Fibroblast of skin of right biceps (primary cell): ENCODE data around the gene DPY19L2.
"Not testable (repeated sequence)": the region's sequence is repeated elsewhere in the genome, so short reads cannot be mapped to it uniquely, and the experiment has no call there.

Source experiments
- DNase-seq: peaks from one replicate; pipeline ENCODE4 v3.0.0-alpha.2; 2013

Gene DPY19L2

DNA sequence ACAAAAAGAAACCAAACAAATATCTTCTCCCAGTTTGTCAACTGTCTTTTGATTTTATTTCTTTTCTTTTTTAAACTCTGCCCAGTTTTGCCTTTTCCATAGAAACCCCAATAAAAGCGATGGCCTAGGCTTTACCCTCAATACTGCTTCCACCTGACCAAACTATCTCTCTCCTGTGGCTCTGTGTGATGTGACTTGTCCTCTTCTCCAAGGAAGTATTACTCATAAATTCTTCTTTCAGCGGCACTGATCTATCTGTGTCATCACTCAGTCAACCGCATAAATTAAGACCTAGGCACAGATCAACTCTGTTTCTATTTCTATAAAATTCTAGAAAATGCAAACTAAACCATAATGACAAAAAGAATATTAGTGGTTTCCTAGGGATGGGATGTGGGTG lies 9.8 kb downstream of the DPY19L2 start:
- not testable (repeated sequence) for DNase-seq

GRCh38 chr12:63656407-63656806 lies 11.9 kb downstream of the DPY19L2 start:
- not testable (repeated sequence) for DNase-seq

DNA sequence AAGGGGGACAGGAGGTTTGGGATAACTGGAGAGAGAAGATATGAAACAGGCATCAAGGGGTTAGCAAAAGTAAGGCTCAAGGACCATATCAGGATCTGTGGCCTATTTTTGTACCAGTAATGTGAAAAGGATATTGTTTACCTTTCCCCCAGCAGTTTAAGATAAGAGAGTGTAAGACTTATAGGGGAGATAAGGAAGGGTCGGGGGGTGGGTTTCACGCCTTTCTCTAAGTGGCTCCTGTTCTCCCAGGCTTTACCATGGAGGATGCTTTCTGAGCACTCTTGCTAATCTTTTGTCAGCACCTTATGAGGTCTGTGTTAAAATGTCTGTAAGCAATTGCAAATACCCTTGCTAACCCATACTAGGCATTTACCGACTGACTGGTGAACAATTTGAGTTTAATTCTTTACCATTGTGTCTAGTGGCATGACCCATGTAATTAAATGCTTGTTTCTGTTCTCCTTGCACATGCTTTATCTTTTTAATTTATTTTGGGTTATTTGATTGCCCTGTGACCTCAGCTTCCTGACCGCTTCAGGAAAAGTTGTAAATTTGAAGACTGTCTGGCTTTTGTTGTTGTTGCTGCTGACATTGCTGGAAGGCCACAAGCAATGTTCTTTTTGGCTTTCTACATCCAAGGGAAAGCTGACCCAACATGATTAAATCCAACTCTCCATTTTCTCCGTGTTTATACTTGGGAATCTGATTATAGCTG lies 12.6 kb downstream of the DPY19L2 start:
- not testable (repeated sequence) for DNase-seq

DNA sequence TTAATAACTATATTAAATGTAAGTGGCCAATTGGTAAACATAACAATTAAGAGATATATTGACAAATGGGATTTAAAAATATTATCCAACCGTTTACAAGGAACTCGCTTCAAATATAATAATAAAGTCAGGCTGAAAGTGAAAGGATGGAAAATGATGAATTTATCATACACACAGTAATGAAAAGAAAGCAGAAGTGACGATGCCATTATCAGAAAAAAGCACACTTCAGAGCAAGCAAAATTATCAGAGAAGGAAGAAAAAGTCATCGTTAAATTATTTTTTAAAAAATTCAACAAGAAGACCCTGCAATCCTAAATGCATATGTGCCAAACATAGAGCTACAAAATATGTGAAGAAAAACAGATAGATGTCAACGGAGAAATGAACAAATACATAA lies 13.8 kb downstream of the DPY19L2 start:
- DNase-seq, result not testable (repeated sequence)

DNA sequence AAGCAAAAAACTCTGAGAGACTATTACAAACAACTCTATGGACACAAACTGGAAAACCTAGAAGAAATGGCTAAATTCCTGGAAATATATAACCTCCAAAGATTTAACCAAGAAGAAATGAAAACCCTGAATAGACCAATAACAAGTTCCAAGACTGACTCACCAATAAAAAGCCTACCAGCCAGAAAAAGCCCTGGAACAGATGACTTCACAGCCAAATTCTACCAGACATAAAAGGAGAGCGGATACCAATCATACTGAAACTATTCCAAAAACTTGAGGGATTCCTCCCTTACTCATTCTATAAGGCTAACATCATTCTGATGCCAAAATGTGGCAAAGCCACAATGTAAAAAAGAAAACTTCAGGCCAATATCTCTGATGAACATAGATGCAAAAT lies 18.8 kb downstream of the DPY19L2 start:
- peak; percentile 90 for DNase-seq

DNA sequence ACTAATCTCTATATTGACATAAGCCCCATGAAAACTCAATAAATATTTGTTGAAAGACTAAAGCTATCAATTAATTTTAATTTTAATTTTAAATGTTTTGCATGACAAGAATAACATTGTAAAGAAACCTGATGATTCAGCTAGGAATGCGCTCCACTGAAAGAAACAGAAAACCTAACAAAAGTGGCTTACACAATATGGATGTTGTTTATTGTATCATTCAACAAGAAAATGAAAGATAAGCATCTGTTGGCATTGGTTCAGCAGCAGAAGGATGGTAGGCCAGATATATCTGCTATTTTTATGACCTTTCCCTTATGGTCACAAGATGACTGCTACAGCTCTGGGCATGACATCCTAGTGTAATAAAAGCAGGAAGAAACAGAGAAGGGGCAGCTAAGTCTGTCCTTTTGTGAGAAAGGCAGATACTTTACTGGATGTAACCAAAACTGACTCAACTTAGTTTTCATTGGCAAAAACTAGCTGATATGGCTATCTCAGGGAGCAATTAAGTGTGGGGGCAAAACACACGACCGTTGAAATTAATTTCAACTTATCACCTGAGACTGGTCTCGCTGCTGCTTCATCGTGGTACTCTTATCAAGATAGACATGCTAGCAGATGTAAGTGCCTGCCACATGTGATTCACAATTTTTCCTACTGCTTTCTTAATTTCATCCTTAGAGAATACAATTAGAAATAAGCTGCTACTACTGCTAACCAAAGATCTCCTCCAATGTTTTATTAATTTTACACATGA lies 24.7 kb downstream of the DPY19L2 start:
- DNase-seq, result peak; percentile 24

GRCh38 chr12:63624258-63624657 lies 44.0 kb downstream of the DPY19L2 start:
- not testable (repeated sequence) for DNase-seq

GRCh38 chr12:63615544-63615943 lies 52.7 kb downstream of the DPY19L2 start:
- not testable (repeated sequence) for DNase-seq

DNA sequence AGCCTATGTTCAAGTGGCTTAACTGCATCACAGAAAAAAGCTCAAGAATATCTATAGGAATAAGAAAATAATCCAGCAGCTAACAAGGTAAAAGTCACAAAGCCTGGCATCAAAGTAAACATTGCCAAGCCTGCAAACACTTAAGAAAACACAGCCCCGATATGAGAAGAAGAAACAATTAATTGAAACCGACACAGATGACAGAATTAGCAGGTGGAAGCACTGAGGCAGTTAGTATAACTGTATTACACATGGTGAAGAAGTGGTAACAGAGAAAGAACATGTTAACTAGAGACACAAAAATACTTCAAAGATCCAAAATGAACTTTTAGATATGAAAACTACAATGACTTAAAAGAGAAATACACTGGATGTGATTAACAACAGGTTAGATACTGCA lies 57.0 kb downstream of the DPY19L2 start:
- not testable (repeated sequence) for DNase-seq

- not testable (repeated sequence) for DNase-seq
These were observed 59.0 kb downstream of the DPY19L2 start for GRCh38 chr12:63609281-63609680.

GRCh38 chr12:63604985-63605384 lies 63.3 kb downstream of the DPY19L2 start:
- DNase-seq, result not testable (repeated sequence)

DNA sequence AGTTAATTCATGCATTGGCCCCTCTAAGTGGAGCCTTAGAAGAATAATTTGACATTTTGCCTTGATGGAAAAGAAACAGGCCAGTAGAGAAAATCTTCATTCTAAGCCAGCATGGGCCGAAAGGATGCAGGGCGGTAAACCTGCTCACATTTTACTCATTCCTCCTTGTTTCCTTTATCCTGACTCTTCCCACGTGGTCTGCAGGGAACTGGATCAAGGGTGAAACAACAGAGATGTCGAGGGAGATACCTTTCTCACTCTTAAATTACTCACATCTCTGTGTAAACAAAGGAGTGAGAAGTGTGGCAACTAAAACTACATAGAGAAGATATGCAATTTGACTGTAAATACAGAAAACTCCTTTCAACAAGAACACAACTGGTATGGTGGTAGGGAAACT lies 73.5 kb downstream of the DPY19L2 start:
- DNase-seq, result peak; percentile 1

- peak; percentile 4 for DNase-seq
These were observed 83.9 kb downstream of the DPY19L2 start for GRCh38 chr12:63584426-63584825.

DNA sequence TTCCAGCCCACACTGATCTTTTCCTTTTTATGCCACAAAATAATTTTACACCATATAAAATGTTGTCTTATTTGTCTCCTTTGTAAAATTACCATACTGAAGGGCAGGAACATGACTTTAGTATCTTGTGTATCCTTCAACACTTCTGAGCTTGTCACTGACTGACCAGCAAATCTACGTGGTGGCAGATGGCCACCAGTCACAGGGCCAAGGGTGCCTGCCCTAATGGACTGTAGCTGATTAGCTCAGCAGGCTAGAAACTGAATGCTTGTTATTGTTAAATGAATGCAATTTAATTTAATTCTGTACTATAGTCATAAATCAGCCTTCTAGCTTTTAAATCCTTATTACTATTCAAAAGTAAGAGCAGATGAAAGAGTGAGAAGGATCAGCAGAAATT lies 85.0 kb downstream of the DPY19L2 start:
- DNase-seq, result not testable (repeated sequence)

- not testable (repeated sequence) for DNase-seq
These were observed 90.7 kb downstream of the DPY19L2 start for GRCh38 chr12:63577631-63578030.

GRCh38 chr12:63572038-63572437 lies 96.3 kb downstream of the DPY19L2 start:
- DNase-seq, result not testable (repeated sequence)

GRCh38 chr12:63558445-63558844 lies 109.8 kb downstream of the DPY19L2 start:
- not testable (repeated sequence) for DNase-seq

DNA sequence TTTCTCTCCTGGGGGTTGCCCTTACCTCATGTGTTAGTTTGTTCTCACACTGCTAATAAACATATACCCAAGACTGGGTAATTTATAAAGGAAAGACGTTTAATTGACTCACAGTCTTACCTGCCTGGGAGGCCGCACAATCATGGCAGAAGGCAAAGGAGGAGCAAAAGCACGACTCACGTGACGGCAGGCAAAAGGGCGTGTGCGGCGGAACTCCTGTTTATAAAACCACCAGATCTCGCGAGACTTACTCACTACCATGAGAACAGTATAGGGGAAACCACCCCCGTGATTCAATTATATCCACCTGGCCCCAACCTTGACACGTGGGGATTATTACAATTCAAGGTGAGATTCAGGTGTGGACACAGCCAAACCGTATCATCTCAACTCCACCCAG lies 116.9 kb downstream of the DPY19L2 start:
- DNase-seq, result not testable (repeated sequence)

DNA sequence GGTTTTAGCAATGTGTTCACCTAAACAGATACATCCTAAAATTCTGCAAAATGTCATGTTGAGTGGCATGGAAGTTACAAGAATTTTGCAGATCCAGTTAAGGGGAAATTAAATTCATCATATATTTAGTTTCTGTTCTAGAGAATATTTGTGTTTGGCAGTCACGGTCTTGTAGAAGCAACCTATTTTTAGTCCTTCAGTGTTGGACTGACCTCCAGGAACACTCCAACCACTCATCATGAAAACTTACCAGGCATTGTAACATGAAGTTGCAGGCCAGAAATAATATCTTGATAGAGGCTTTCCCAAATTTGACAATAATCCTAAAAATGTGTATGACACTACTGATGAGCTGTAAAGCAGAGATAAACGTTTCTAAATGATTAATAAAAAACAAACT lies 119.3 kb downstream of the DPY19L2 start:
- not testable (repeated sequence) for DNase-seq

DNA sequence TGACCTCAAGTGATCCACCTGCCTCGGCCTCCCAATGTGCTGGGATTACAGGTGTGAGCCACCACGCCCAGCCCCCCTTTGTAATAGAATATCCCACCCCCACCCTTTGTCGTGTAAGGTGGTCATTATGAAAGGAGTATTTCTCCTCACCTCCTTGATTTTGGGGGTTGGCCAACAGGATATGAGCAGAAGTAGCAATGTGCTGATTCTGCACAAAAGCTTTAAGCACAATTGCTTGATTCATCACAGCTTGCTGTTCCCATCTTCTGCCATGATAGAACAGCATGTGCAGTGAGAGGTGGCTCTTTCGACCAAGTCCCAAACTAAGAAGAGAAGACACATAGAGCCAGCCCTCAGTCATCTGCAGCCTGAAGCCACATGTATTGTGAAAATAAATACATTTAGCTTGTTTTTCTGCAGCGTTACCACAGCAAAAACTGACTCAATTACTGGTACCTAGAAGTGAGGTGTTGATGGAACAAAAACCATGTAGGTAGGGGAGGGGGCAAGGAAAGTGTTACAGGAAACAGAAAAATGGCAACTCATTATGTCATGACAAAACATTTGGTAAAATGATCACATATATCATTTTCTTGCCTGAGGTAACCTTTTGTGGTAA lies 122.9 kb downstream of the DPY19L2 start:
- DNase-seq, result not testable (repeated sequence)

- not testable (repeated sequence) for DNase-seq
These were observed 129.6 kb downstream of the DPY19L2 start for GRCh38 chr12:63538656-63539055.

GRCh38 chr12:63537838-63538237 lies 130.5 kb downstream of the DPY19L2 start:
- DNase-seq, result not testable (repeated sequence)

- DNase-seq, result not testable (repeated sequence)
These were observed 138.7 kb downstream of the DPY19L2 start for GRCh38 chr12:63529641-63530040.

- no peak for DNase-seq
These were observed 142.5 kb downstream of the DPY19L2 start for GRCh38 chr12:63525831-63526230.
